HG02852 (cell line): ENCODE data around the gene GAS1.

Experiments
- ATAC-seq: cut with Tn5 transposase; IDR thresholded peaks from one replicate; pipeline ENCODE4 v1.9.1; 2021; ENCODE audit warnings: mild to moderate bottlenecking, moderate library complexity; ENCODE audit not compliant: unreplicated experiment

GAS1 gene

GRCh38 chr9:86926145-86926544 is 21.2 kb downstream of the GAS1 start:
- ATAC-seq = no peak

DNA sequence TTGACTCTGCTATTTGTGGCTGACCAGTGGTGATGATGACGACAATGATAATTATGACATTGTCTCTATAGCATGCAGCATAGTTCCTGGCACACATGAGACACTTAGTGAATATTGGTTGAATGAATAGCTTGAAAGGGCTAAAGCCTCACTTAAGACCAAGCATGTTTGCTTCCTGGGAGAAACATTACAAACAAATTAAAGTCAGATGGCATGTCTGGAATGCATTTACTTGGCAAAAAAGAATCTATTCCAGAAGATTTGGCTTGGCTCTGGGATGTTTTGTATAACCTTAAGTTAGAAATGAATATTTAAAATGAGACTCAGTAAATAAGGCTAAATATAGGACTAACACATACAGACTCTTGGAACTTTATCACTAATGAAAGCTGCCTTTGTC is 21.6 kb downstream of the GAS1 start:
- no peak for ATAC-seq

DNA sequence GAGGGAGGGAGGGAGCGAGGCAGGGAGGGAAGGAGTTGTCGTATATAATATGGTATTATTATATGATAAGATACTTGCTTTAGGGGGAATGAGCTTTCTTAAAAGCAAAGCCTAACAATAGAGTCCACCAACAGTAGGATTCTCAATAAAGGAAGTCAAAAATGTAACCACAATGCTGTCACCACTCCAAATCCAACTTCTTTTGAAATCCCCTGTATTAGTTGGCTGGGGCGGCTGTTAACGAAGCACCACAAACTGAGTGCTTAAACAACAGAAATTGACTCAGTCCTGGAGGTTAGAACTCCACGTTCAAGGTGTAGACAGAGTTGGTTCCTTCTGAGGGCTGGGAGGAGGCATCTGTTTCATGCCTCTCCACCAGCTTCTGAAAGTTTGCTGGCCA is 23.1 kb downstream of the GAS1 start:
- no peak for ATAC-seq

- ATAC-seq = no peak
Measured at GRCh38 chr9:86921151-86921923, 26.0 kb downstream of the GAS1 start.

- ATAC-seq = no peak
Measured at GRCh38 chr9:86918556-86918955, 28.8 kb downstream of the GAS1 start.

DNA sequence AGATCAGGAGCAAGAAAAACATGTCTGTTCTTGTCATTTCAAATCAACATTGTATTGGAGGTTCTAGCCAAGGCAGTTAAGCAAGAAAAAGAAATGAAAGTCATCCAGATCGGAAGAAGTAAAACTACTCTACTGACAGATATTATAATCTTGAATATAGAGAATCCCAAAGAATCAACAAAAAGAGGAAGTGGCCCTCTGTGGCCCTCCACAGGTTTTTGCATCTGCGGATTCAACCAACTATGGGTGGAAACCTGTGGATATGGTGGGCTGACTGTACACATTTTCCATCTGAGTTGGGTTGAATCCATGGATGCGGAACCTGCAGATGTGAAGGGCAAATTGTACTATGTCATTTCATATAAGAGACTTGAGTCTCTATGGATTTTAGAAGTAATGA is 35.1 kb downstream of the GAS1 start:
- no peak for ATAC-seq

GRCh38 chr9:86909388-86909787 is 37.9 kb downstream of the GAS1 start:
- ATAC-seq = no peak

- ATAC-seq = no peak
Measured at GRCh38 chr9:86908261-86908660, 39.0 kb downstream of the GAS1 start.

DNA sequence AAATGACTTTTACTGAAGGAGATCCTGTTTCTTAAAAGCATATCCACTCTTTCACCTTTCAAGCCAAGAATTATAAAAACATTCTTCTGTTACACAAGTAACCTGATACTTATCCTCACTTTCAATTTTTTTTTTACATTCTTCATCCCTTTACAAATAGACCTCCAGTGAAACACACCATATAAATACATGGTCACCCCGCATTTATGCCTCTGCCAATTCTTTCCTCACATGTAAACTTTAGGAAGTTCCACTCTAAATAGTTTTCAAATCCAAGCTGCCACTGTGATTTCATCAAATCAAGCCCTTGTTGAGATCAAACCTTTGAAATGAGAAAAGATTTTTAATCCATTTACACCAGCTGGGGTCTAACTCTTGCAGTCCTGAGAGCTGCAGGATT is 40.0 kb downstream of the GAS1 start:
- no peak for ATAC-seq

DNA sequence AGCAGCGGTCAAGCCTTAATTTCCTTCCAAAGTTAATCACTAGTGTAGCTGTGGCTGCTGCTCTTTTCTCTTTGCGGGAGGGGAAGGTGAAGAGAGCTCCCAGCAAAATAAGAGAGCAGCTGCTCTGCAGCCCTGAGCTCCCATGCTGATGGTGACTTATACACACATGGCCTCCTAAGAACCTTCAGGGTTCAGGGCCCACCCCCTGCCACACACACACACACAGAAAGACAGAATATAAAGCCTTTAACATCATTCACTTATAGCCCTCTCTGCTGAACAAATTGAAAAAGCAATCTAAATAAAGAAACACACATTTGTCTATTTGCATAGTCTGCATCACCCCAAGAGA is 43.6 kb downstream of the GAS1 start:
- no peak for ATAC-seq

GRCh38 chr9:86902991-86903733 is 44.1 kb downstream of the GAS1 start:
- no peak for ATAC-seq

DNA sequence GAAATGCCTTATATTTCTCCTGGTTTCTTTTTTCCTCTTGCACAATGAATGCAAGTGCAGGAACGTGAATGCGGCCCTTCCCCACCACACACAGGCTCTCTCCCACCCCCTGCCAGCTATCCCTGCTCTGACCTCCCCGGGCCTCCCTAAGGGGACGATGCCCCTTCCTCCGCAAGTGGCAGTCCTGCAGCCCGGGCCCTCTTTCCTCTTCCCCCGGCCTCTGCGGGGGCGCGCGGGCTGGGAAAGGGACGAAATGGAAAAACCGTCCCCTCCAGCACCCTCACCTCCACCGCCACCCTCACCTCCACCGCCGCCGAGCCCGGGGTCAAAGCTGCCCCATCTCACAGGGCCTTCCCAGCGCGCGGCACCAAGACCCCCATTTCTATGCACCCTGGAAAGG is 44.7 kb downstream of the GAS1 start:
- ATAC-seq = no peak

- no peak for ATAC-seq
Measured at GRCh38 chr9:86902176-86902575, 45.1 kb downstream of the GAS1 start.

GRCh38 chr9:86901511-86901910 is 45.8 kb downstream of the GAS1 start:
- no peak for ATAC-seq
